BE2C (cell line): ENCODE results near the gene RBBP4.
"Not testable (repeated sequence)": the region's sequence is repeated elsewhere in the genome, so short reads cannot be mapped to it uniquely, and the experiment has no call there.

Source experiments
- DNase-seq: peaks from one replicate; pipeline ENCODE4 v3.0.0-alpha.2; 2020
- H3K27me3 ChIP-seq: fragments of 250-450 bp; sonication (Bioruptor Pico); 2 replicates; pipeline ENCODE4 v1.5.1; 2020; ENCODE audit warnings: mild to moderate bottlenecking
- H3K36me3 ChIP-seq: fragments of 250-450 bp; sonication (Bioruptor Pico); 2 replicates; pipeline ENCODE4 v1.5.1; 2020; ENCODE audit warnings: mild to moderate bottlenecking
- H3K4me1 ChIP-seq: fragments of 250-450 bp; sonication (Bioruptor Pico); 2 replicates; pipeline ENCODE4 v1.5.1; 2020
- H3K4me3 ChIP-seq: 2 replicates; pipeline ENCODE4 v1.5.1; 2011; ENCODE audit warnings: low read depth, low read length
- H3K9me3 ChIP-seq: fragments of 250-450 bp; sonication (Bioruptor Pico); 2 replicates; pipeline ENCODE4 v1.5.1; 2020
- CTCF ChIP-seq: IDR thresholded peaks from 2 replicates; pipeline ENCODE4 v1.5.1; 2012; ENCODE audit warnings: mild to moderate bottlenecking, low read depth, low read length

The RBBP4 gene

GRCh38 chr1:32622806-32623681 is 28.0 kb upstream of the RBBP4 start:
- DNase-seq = no peak
- Histone ChIP-seq H3K27me3 (no peaks in the 10 kb centered on the region), H3K36me3 (no peaks in the 10 kb centered on the region), H3K4me3 (no peak overlapping the region), H3K4me1 (no peaks in the 10 kb centered on the region), H3K9me3 (no peaks in the 10 kb centered on the region)
- no peak for TF ChIP-seq CTCF

GRCh38 chr1:32623775-32624174 is 27.2 kb upstream of the RBBP4 start:
- no peak for TF ChIP-seq CTCF
- no peaks in the 10 kb centered on the region for H3K4me1 ChIP-seq
- no peaks in the 10 kb centered on the region for H3K27me3 ChIP-seq
- no peak overlapping the region for H3K4me3 ChIP-seq
- no peak for DNase-seq
- no peaks in the 10 kb centered on the region for H3K9me3 ChIP-seq
- no peaks in the 10 kb centered on the region for H3K36me3 ChIP-seq

GRCh38 chr1:32626176-32626575 is 24.8 kb upstream of the RBBP4 start:
- H3K36me3 ChIP-seq = no peaks in the 10 kb centered on the region
- TF ChIP-seq CTCF = no peak

GRCh38 chr1:32627596-32628162 is 23.3 kb upstream of the RBBP4 start:
- no peaks in the 10 kb centered on the region for H3K36me3 ChIP-seq
- no peak for TF ChIP-seq CTCF
- no peaks in the 10 kb centered on the region for H3K27me3 ChIP-seq
- DNase-seq = no peak
- no peaks in the 10 kb centered on the region for H3K4me1 ChIP-seq
- H3K4me3 ChIP-seq = no peak overlapping the region
- H3K9me3 ChIP-seq = no peaks in the 10 kb centered on the region

More at GRCh38 chr1:32626176-32626575, 24.8 kb upstream of the RBBP4 start:
- DNase-seq = no peak
- Histone ChIP-seq H3K4me3 (no peak overlapping the region), H3K9me3 (no peaks in the 10 kb centered on the region), H3K27me3 (no peaks in the 10 kb centered on the region), H3K4me1 (no peaks in the 10 kb centered on the region)

- H3K9me3 ChIP-seq, H3K4me1 ChIP-seq, H3K36me3 ChIP-seq, H3K27me3 ChIP-seq, DNase-seq, H3K4me3 ChIP-seq: not testable (repeated sequence)
Measured at GRCh38 chr1:32630173-32630572, 20.8 kb upstream of the RBBP4 start.

GRCh38 chr1:32632829-32633228 is 18.2 kb upstream of the RBBP4 start:
- Histone ChIP-seq H3K36me3 (no peaks in the 10 kb centered on the region), H3K4me3 (no peak overlapping the region), H3K27me3 (no peaks in the 10 kb centered on the region), H3K4me1 (no peaks in the 10 kb centered on the region), H3K9me3 (no peaks in the 10 kb centered on the region)
- no peak for DNase-seq
- TF ChIP-seq CTCF = no peak
